HepG2 (cell line): ENCODE measurements around the gene TMTC3. TPM values are rescaled to one million over a fixed set of nuclear protein-coding genes. Genes with fewer than 3 reads are reported as not detected.

Experiments used
- ARID3A ChIP-seq: IDR thresholded peaks from 2 replicates; pipeline ENCODE4 v1.6.1; 2012; ENCODE audit warnings: low read depth, low read length, improper control_type of control experiment
- ARNT2 ChIP-seq: sonication (generic); formaldehyde crosslinking; IDR thresholded peaks from 2 replicates; pipeline ENCODE4 v1.8.0; 2022; ENCODE audit warnings: mild to moderate bottlenecking, low read depth, missing genetic modification reagents, moderate library complexity
- HOMEZ ChIP-seq: IDR thresholded peaks from 2 replicates; pipeline ENCODE4 v1.6.1; 2016; ENCODE audit warnings: low read depth
- KLF16 ChIP-seq, 2 experiments: sonication (generic) in 1 of 2; formaldehyde crosslinking in 1 of 2; IDR thresholded peaks; 2 replicates each; pipeline versions ENCODE4 v1.6.1 to v1.8.0; 2016 to 2023; ENCODE audit warnings: missing genetic modification reagents in 2 of 2, missing compliant biosample characterization in 1 of 2
- KLF9 ChIP-seq: IDR thresholded peaks from 2 replicates; pipeline ENCODE4 v1.6.1; 2016; ENCODE audit warnings: low read depth
- MED13 ChIP-seq: sonication (generic); formaldehyde crosslinking; IDR thresholded peaks from 2 replicates; pipeline ENCODE4 v1.5.0; 2020; ENCODE audit warnings: missing genetic modification reagents
- PHF5A ChIP-seq: IDR thresholded peaks from one replicate; pipeline ENCODE4 v1.6.1; 2018; ENCODE audit warnings: low read depth, missing genetic modification reagents; ENCODE audit not compliant: unreplicated experiment
- TFE3 ChIP-seq: IDR thresholded peaks from 2 replicates; pipeline ENCODE4 v1.6.1; 2016
- XRCC5 ChIP-seq: fragments of 200-400 bp; formaldehyde crosslinking; optimal IDR thresholded peaks from 2 replicates; pipeline ENCODE3; 2017; ENCODE audit warnings: mild to moderate bottlenecking, low read length
- ZNF20 ChIP-seq: sonication (generic); formaldehyde crosslinking; IDR thresholded peaks from 2 replicates; pipeline ENCODE4 v1.4.0; 2020; ENCODE audit warnings: mild to moderate bottlenecking, moderate library complexity, missing genetic modification reagents
- ZNF264 ChIP-seq: sonication (generic); formaldehyde crosslinking; IDR thresholded peaks from 2 replicates; pipeline ENCODE4 v1.4.0; 2020; ENCODE audit warnings: missing genetic modification reagents
- ZNF318 ChIP-seq: sonication (generic); formaldehyde crosslinking; IDR thresholded peaks from 2 replicates; pipeline ENCODE4 v1.4.0; 2020; ENCODE audit warnings: mild to moderate bottlenecking, missing genetic modification reagents
- ZNF713 ChIP-seq: sonication (generic); formaldehyde crosslinking; IDR thresholded peaks from 2 replicates; pipeline ENCODE4 v1.4.0; 2020; ENCODE audit warnings: mild to moderate bottlenecking, missing genetic modification reagents
- ZNF878 ChIP-seq: sonication (generic); formaldehyde crosslinking; IDR thresholded peaks from 2 replicates; pipeline ENCODE4 v1.8.1; 2023; ENCODE audit warnings: mild to moderate bottlenecking, missing genetic modification reagents, moderate library complexity
- ZNF883 ChIP-seq: sonication (generic); formaldehyde crosslinking; IDR thresholded peaks from 2 replicates; pipeline ENCODE4 v1.5.1; 2020; ENCODE audit warnings: mild to moderate bottlenecking, missing genetic modification reagents; ENCODE audit errors: not compliant biosample characterization
- polyA plus RNA-seq, 8 experiments: library from polyadenylated mRNA; depleted of rRNA in 3 of 8; stranded (reverse) in 7 of 8; unstranded in 1 of 8; fragments of >200 nt; fragmentation: Illumina TruSeq in 4 of 8; extraction: Trizol in 4 of 8; gene quantifications; 2 replicates each; pipeline versions ENCODE4 v1.2.1 to v1.2.3, GENCODE V29; 2011 to 2016; ENCODE audit warnings: low read depth in 4 of 8, missing spikeins in 1 of 8, mixed read lengths in 1 of 8; ENCODE audit not compliant: insufficient read depth in 1 of 8
- total RNA-seq, 5 experiments: library from RNA; depleted of rRNA; stranded (reverse); fragments of >200 nt; fragmentation: Illumina TruSeq; extraction: Trizol; gene quantifications; 2 replicates each; pipeline ENCODE4 v1.2.3, GENCODE V29; 2016; ENCODE audit warnings: low read depth in 1 of 5

Gene TMTC3
- total and polyA plus RNA-seq, 2 of the 13 experiments (the other 11 are each of a cell fraction or from before 2014, with no cell fraction given) = 6.3 to 22.5 TPM

- TF ChIP-seq ZNF264 (peak; percentile 41; the same call in 1 of the 2 replicates), HOMEZ (CRISPR knock-in tag) (peak; percentile 67), KLF16 (CRISPR knock-in tag; IDR thresholded peaks at IDR 0.05) (peak in 1 of 2 experiments; percentile 90; a peak in 2 of 4 replicates), XRCC5 (peak; percentile 51), KLF9 (peak; percentile 26; the same call in 1 of the 2 replicates), ZNF878 (CRISPR knock-in tag) (0 out of 2 replicates have a peak, but pooled peaks have one; percentile 33), ARID3A (no peak; the same call in 1 of the 2 replicates), ZNF713 (CRISPR knock-in tag) (no peak), ARNT2 (peak; percentile 50; the same call in 1 of the 2 replicates), ZNF20 (CRISPR knock-in tag) (no peak), MED13 (CRISPR knock-in tag) (no peak), ZNF883 (CRISPR knock-in tag) (no peak), TFE3 (CRISPR knock-in tag) (peak; percentile 69), ZNF318 (CRISPR knock-in tag) (no peak), PHF5A (CRISPR knock-in tag) (no peak)
These were observed at the start of gene TMTC3, which contains the start of gene CEP290 (continued) for GRCh38 chr12:88141774-88142609.
